ENCODE results near the gene FSD1. TPM values are rescaled to one million over a fixed set of nuclear protein-coding genes. Genes with fewer than 3 reads are reported as not detected.
"Not testable (repeated sequence)": the region's sequence is repeated elsewhere in the genome, so short reads cannot be mapped to it uniquely, and the experiment has no call there.

Gene FSD1
- total RNA-seq, 6 experiments from 2014 or later, result 0.19 to 2.2 (median 0.52) TPM; not detected in 2

- intact Hi-C loops (cut with DNase I), result no loop called here
Measured at GRCh38 chr19:4279530-4280422, 24.6 kb upstream of the FSD1 start.

GRCh38 chr19:4284176-4284958 is 20.0 kb upstream of the FSD1 start:
- intact Hi-C loops (cut with DNase I), result no loop called here
- TF ChIP-seq CTCF (IDR thresholded peaks at IDR 0.05), result no peak
- no peak for TF ChIP-seq POLR2A (IDR thresholded peaks at IDR 0.05)
- 15% methylated on average over 10 of the region's 20 CpGs for WGBS (ENCODE audit: insufficient coverage, low coverage, low lambda C conversion rate, missing lambda C conversion rate)
- H3K4me1 ChIP-seq, result peaks cover 0 to 10% (median 4%) of the 10 kb centered on the region in 4 donors
- no peaks in the 10 kb centered on the region for H3K27me3 ChIP-seq
- H3K4me3 ChIP-seq, result peak overlapping the region; percentile 32 to 56 (median 55)
- H3K36me3 ChIP-seq, result no peaks in the 10 kb centered on the region
- H3K27ac ChIP-seq, result peak overlapping the region in 2 of 3 donors; percentile 31 to 61
- peak; percentile 78 to 93 (median 87) for DNase-seq
- H3K9me3 ChIP-seq, result no peaks in the 10 kb centered on the region
- ATAC-seq, result peak; percentile 98 to 99 (median 98)

More at GRCh38 chr19:4279530-4280422, 24.6 kb upstream of the FSD1 start:
- Histone ChIP-seq H3K4me1 (peaks cover 0 to 13% (median 0%) of the 10 kb centered on the region in 4 donors), H3K27me3 (no peaks in the 10 kb centered on the region), H3K4me3 (peak overlapping the region; percentile 28 to 43 (median 29)), H3K36me3 (no peaks in the 10 kb centered on the region), H3K9me3 (no peaks in the 10 kb centered on the region), H3K27ac (no peak overlapping the region)
- TF ChIP-seq CTCF (IDR thresholded peaks at IDR 0.05), result no peak
- TF ChIP-seq POLR2A (IDR thresholded peaks at IDR 0.05), result no peak
- no peak for DNase-seq
- WGBS (ENCODE audit: insufficient coverage, low coverage, low lambda C conversion rate, missing lambda C conversion rate), result 7% methylated on average over 19 of the region's 71 CpGs
- ATAC-seq, result no peak

- H3K27ac ChIP-seq, result peak overlapping the region in 2 of 3 donors; percentile 31 to 61
- peaks cover 0 to 8% (median 3%) of the 10 kb centered on the region in 4 donors for H3K4me1 ChIP-seq
- ATAC-seq, result no peak
- H3K27me3 ChIP-seq, result no peaks in the 10 kb centered on the region
- DNase-seq, result no peak
- TF ChIP-seq POLR2A (IDR thresholded peaks at IDR 0.05), result no peak
- TF ChIP-seq CTCF (IDR thresholded peaks at IDR 0.05), result no peak
- no peaks in the 10 kb centered on the region for H3K36me3 ChIP-seq
- no peaks in the 10 kb centered on the region for H3K9me3 ChIP-seq
- H3K4me3 ChIP-seq, result peak overlapping the region; percentile 32 to 56 (median 55)
- WGBS (ENCODE audit: insufficient coverage, low coverage, low lambda C conversion rate, missing lambda C conversion rate), result 33% methylated on average over 4 of the region's 6 CpGs
- intact Hi-C loops (cut with DNase I), result no loop called here
Measured at GRCh38 chr19:4284974-4285373, 19.4 kb upstream of the FSD1 start.

- H3K27ac ChIP-seq; H3K4me3 ChIP-seq; ATAC-seq; DNase-seq; H3K4me1 ChIP-seq; H3K9me3 ChIP-seq; intact Hi-C loops (cut with DNase I); H3K27me3 ChIP-seq; H3K36me3 ChIP-seq: not testable (repeated sequence)
- 90% methylated on average over 4 of the region's 4 CpGs for WGBS (ENCODE audit: insufficient coverage, low coverage, low lambda C conversion rate, missing lambda C conversion rate)
Measured at GRCh38 chr19:4286141-4286540, 18.3 kb upstream of the FSD1 start.

Measured in right lobe of liver (tissue), 6 donors.